ENCODE data around the gene SLC16A3.
"Not testable (repeated sequence)": the region's sequence is repeated elsewhere in the genome, so short reads cannot be mapped to it uniquely, and the experiment has no call there.

SLC16A3 gene

DNA sequence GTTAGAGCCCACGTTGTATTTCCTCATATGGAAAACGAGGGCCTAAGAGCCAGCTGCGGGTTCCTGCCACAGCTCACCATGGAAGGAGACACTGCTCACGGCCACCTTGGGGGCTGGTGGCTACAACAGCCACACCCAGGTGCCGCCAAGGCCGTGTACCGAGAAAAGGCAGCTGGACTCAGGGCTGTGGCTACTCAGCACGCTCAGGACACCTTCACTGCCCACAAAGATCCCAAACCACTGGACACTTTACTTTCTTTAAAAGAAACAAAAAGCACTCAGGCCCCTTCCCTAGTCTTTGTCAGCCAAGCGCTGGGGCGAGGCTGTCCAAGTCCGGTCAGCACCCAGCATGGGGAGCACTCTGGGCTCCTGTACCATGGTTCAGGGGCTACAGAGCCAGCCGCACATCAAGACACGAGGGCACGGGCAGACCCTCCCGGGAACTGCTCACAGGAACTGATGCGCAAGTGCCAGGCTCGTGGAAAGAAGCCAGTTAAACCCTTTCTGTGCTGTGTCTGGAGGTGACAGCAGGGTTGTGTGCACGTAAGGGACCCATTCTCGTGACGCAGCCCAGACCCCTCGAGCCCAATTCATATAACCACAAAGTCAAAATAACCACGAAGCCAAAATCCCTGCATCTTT lies 18.5 kb downstream of the SLC16A3 start:
- no peak for DNase-seq (ENCODE audit: low read depth)

DNA sequence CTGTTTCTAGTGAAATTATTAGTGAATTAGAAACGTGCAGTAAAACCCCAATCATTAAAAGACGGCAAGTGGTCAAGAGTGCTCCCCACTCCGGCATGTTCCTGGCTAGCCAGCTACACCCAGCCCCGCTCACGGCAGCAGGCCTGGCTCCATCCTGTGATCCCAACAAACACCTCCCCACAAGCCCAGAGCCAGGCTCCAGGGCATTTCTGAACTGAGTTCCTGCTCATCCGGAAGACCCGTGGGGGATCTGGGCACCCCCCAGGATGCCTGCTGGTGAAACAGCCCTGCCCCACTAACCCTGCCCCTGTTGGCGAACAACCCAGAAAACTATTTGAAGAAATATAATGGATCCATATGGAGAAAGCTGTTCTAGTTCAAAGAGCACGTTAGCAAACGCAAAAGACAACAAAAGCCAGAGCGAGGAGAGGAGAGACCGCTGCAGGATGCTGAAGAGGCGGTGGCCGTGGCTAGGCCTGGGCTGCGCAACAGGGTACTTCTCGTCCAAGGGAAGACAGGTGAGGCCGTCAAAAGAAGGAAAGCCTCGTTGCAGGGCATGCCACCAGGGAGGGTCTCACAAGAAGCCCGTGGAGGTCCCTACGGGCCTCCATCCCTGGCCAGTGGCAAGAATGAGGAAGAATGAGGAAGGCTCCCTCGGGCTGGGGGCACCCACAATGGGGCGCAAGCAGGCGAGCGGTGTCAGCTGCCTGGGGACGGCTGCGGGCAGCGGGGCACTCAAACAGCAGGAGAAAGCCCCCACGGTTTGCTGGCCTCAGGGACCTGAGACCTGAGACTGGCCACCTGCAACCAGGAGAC lies 19.2 kb downstream of the SLC16A3 start:
- no peak for DNase-seq (ENCODE audit: low read depth)

DNA sequence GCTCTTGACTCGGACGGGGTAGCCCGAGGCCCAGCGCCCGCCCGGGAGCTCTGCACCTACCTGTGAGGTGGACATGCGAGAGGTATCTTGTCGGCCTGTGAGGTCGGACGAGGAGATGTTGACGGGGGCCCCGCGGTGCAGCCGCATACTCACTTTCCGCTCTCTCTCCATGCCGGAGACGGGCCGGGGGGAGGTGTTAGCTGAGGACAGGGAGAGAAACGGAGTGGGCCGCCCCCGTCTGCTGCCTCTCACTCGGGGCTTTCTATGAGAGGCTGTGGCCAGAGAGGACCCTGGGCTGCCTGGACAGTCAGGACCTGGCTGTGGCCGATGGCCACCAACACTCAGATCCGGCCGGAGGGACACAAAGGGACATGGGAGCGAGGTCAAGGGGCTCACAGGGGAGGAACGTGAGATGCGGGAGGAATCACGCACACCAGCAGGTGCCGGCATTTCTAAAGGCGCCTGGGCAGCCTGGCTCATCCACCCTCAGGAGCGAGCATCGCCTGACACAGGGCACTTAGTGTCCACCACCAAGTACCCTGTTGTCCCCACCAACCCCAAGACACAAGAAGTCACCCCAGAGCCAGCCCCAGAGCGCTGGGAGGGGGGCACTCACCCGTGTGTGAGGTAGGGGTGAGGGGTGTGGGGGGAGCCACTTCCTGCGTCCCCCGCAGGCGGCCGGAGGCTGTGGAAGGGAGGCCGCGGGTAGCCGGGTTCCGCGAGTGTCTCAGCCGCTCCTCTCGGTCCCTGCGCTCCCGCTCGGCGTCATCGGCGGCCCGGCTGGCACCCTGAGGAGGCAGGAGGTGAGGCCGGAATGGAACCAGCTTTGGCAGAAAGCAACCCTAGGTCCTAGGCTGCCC lies 20.2 kb downstream of the SLC16A3 start:
- no peak for DNase-seq (ENCODE audit: low read depth)

GRCh38 chr17:82249896-82250581 lies 21.2 kb downstream of the SLC16A3 start:
- DNase-seq (ENCODE audit: low read depth): no peak

GRCh38 chr17:82250868-82251500 lies 22.1 kb downstream of the SLC16A3 start:
- no peak for DNase-seq (ENCODE audit: low read depth)

DNA sequence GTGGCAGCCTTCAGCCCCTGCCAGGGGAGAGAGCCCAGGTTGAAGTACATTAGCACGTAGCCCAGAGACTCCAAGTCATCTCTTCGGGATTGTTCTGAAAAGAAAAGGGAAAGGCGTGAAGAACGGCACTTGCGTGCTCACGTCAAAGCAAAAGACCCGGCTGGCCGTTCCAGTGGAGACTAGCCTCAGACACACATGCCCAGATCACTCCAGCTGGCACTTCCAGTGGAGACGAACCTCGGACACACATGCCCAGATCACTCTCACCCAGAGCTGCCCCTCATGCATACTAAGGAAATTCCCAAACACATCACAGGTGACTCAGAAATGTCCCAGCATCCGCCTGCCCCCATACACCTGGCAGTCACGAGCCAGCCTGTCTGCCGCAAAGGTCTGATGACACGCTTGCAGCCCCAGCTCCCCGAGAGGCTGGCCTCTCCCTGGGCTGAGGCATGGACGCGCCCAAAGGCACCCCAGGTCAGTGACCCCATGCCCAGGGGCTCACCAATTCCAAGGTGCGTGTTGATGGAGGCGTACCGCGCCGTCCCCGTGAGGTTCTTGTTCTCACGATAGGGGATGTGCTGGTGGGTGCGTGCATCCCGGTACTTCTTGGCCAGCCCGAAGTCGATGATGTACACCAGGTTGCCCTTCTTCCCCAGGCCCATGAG lies 23.8 kb downstream of the SLC16A3 start:
- DNase-seq (ENCODE audit: low read depth): no peak

DNA sequence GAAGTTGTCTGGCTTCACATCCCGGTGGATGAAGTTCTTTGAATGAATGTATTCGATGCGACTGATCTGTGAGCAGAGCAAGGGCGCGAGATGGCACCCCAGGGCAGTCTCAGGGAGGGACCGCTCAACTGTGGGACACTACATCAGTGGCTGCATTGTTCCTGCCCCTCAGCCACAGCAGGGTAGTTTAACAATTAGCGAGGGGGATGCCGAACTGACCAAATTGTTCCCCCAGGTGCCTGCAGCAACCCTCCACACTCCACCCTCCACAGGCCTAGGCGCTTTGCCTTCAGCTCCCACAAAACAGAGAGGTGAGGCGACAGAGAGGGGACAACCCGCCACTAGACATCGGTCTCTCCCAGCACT lies 24.3 kb downstream of the SLC16A3 start:
- DNase-seq (ENCODE audit: low read depth): no peak

DNA sequence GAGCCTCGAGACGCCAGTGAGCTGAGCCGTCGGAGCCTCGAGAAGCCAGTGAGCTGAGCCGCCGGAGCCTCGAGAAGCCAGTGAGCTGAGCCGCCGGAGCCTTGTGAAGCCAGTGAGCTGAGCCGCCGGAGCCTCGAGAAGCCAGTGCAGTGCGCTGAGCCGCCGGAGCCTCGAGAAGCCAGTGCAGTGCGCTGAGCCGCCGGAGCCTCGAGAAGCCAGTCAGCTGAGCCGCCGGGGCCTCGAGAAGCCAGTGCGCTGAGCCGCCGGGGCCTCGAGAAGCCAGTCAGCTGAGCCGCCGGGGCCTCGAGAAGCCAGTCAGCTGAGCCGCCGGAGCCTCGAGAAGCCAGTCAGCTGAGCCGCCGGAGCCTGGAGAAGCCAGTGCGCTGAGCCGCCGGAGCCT lies 25.3 kb downstream of the SLC16A3 start:
- not testable (repeated sequence) for DNase-seq (ENCODE audit: low read depth)

GRCh38 chr17:82254746-82255145 lies 25.9 kb downstream of the SLC16A3 start:
- not testable (repeated sequence) for DNase-seq (ENCODE audit: low read depth)

- no peak for DNase-seq (ENCODE audit: low read depth)
These were observed 26.6 kb downstream of the SLC16A3 start for GRCh38 chr17:82255402-82255972.

GRCh38 chr17:82256242-82256885 lies 27.5 kb downstream of the SLC16A3 start:
- DNase-seq (ENCODE audit: low read depth): no peak

GRCh38 chr17:82257473-82257872 lies 28.6 kb downstream of the SLC16A3 start:
- DNase-seq (ENCODE audit: low read depth): peak; percentile 62

DNA sequence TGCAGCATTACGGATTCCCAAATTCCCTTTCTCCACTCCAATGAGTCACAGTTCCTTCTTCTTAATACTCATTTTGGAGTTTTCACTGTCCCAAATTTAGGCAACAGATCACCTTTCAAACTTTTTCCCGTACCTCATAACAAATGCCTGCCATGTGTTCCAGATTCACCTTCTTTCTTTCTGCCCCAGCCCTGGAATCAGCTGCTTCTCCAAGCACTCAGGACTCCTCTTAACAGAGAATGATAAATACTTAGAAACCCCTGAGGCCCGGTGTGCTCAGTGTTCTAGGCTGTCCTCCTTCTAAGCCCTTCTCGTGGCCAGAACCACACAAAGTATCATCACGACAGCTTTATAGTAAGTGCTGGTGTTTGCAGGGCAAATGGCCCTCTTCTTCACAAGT lies 29.7 kb downstream of the SLC16A3 start:
- DNase-seq (ENCODE audit: low read depth): no peak

DNA sequence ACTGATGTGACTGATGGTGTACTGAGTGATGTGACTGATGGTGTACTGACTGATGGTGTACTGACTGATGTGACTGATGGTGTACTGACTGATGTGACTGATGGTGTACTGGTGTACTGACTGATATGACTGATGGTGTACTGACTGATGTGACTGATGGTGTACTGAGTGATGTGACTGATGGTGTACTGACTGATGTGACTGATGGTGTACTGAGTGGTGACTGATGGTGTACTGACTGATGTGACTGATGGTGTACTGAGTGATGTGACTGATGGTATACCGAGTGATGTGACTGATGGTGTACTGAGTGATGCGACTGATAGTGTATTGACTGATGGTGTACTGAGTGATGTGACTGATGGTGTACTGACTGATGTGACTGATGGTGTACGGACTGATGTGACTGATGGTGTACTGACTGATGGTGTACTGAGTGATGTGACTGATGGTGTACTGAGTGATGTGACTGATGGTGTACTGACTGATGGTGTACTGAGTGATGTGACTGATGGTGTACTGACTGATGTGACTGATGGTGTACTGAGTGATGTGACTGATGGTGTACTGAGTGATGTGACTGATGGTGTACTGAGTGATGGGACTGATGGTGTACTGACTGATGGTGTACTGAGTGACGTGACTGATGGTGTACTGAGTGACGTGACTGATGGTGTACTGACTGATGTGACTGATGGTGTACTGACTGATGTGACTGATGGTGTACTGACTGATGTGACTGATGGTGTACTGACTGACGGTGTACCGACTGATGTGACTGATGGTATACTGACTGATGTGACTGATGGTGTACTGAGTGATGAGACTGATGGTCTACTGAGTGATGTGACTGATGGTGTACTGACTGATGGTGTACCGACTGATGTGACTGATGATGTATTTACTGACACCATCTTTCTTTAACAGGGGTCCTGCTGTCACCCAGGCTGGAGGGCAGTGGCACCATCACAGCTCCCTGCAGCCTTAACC lies 31.4 kb downstream of the SLC16A3 start:
- DNase-seq (ENCODE audit: low read depth): not testable (repeated sequence)

DNA sequence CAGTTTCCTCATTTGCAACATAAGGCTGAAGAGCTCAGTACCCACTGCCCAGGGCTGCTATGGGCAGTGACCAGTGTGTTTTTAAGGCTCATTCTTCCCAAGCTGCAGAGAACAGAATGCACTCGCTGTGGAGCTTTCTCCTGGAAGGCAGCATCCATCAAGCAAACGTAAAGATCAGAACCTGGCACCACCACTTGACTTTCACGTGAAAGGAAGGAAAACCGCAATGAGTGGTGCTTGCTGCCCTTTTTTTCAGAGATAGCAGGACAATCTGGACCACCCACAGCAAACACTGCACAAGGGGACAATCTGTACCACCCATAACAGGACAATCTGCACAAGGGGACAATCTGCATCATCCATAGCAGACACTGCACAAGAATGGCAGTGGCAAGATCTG lies 33.5 kb downstream of the SLC16A3 start:
- DNase-seq (ENCODE audit: low read depth): no peak

DNA sequence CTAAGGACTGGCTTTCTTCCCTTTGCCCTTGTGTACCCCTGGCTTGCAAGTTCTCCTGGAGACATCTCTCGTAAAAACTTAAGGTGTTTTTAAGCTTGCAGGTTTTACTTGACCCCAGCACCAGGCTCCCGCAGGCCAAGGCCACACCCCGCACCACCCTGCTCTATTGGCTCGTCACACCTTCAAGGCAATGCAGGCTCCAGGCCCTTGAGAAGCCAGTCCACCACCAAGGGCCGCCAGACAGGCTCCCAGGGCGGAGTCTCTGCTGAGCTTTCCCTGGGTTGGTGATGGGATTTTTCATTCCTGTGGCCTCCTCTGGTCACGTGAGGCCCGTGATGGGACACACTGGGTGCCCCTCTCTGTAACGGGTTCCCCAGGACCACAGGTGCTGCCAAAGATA lies 34.8 kb downstream of the SLC16A3 start:
- DNase-seq (ENCODE audit: low read depth): no peak

DNA sequence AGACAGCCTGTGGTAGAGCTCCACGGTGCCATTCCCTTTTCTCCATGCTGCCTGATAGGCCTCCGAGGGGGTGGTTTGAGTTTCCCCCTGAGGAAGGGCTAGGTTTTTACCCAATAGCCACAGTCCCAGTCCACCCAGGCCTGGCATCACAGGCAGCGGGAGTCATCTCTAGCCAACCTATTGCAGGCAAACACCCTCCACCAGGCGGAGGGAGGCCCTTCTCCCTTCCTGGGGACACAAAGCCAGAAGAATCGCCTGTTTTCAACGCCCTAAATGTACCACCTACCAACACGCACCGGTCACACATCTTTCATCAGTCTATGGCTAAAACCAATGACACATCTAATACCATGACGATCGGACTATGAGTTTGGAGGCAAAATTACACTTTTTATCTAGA lies 37.3 kb downstream of the SLC16A3 start:
- DNase-seq (ENCODE audit: low read depth): no peak

- peak; percentile 94 for DNase-seq (ENCODE audit: low read depth)
These were observed 38.9 kb downstream of the SLC16A3 start for GRCh38 chr17:82267575-82268379.
